Fibroblast of lung (primary cell): ENCODE results near the gene LEO1. TPM values are rescaled to one million over a fixed set of nuclear protein-coding genes. Genes with fewer than 3 reads are reported as not detected.

Experiments used
- DNase-seq, 2 donors: peaks; one replicate each; pipeline versions ENCODE4 v3.0.0 to v3.0.0-alpha.2; 2010; ENCODE audit warnings: low read depth in 2 of 2
- H2AFZ ChIP-seq: 2 replicates; pipeline ENCODE4 v1.5.1; 2012; ENCODE audit warnings: low read length, control low read depth, inconsistent platforms
- H3K27ac ChIP-seq: 2 replicates; pipeline ENCODE4 v1.5.1; 2011; ENCODE audit warnings: low read length, control low read depth; ENCODE audit not compliant: insufficient read depth
- H3K27me3 ChIP-seq: 2 replicates; pipeline ENCODE4 v1.5.1; 2011; ENCODE audit warnings: mild to moderate bottlenecking, low read length; ENCODE audit not compliant: control insufficient read depth, insufficient read depth
- H3K36me3 ChIP-seq: 2 replicates; pipeline ENCODE4 v1.5.1; 2011; ENCODE audit warnings: low read length; ENCODE audit not compliant: control insufficient read depth, insufficient read depth
- H3K4me1 ChIP-seq: 2 replicates; pipeline ENCODE4 v1.5.1; 2011; ENCODE audit warnings: low read length; ENCODE audit not compliant: control insufficient read depth, insufficient read depth; ENCODE audit errors: extremely low read depth
- H3K4me2 ChIP-seq: 2 replicates; pipeline ENCODE4 v1.5.1; 2011; ENCODE audit warnings: low read length, control low read depth; ENCODE audit not compliant: insufficient read depth; ENCODE audit errors: extremely low read depth
- H3K4me3 ChIP-seq, 4 experiments: fragments of 200-600 bp in 1 of 4; sonication (generic) in 1 of 4; replicated peaks in 1 of 4; 2 replicates each; pipeline ENCODE4 v1.5.1; 2011 to 2016; ENCODE audit warnings: low read length in 4 of 4, low read depth in 3 of 4, mild to moderate bottlenecking in 3 of 4, control low read depth in 2 of 4, inconsistent platforms in 1 of 4, mixed read lengths in 1 of 4; ENCODE audit not compliant: insufficient read depth in 1 of 4; ENCODE audit errors: control extremely low read depth in 1 of 4
- H3K79me2 ChIP-seq: 2 replicates; pipeline ENCODE4 v1.5.1; 2012; ENCODE audit warnings: mild to moderate bottlenecking, low read length, inconsistent platforms; ENCODE audit not compliant: control insufficient read depth, insufficient read depth
- H3K9ac ChIP-seq: 2 replicates; pipeline ENCODE4 v1.5.1; 2011; ENCODE audit warnings: mild to moderate bottlenecking, low read length, control low read depth; ENCODE audit not compliant: insufficient read depth
- H3K9me3 ChIP-seq: 2 replicates; pipeline ENCODE4 v1.5.1; 2012; ENCODE audit warnings: low read depth, low read length; ENCODE audit not compliant: control insufficient read depth, insufficient read depth
- H4K20me1 ChIP-seq: 2 replicates; pipeline ENCODE4 v1.5.1; 2011; ENCODE audit warnings: low read length; ENCODE audit not compliant: control insufficient read depth, insufficient read depth; ENCODE audit errors: extremely low read depth
- EZH2 ChIP-seq: IDR thresholded peaks from 2 replicates; pipeline ENCODE4 v1.5.1; 2012; ENCODE audit warnings: low read length, control low read depth, mild to moderate bottlenecking; ENCODE audit errors: missing control alignments
- polyA plus RNA-seq, 2 donors: library from polyadenylated mRNA; depleted of rRNA in 1 of 2; stranded (reverse) in 1 of 2; unstranded in 1 of 2; fragments of >200 nt; gene quantifications; 2 replicates each; pipeline ENCODE4 v1.2.1, GENCODE V29; 2011 to 2012; ENCODE audit warnings: missing spikeins in 1 of 2
- total RNA-seq: library from RNA; depleted of rRNA; stranded (reverse); fragments of >200 nt; gene quantifications from 2 replicates; pipeline ENCODE4 v1.2.1, GENCODE V29; 2014
- TF ChIP-seq, protein P1 (sequence below), 2 donors: IDR thresholded peaks in 1 of 2; conservative IDR thresholded peaks in 1 of 2; 1 replicate in 1 of 2; 2 replicates in 1 of 2; pipeline ENCODE4 v1.5.1; 2011 to 2012; ENCODE audit warnings: low read length in 2 of 2, control low read depth in 1 of 2, inconsistent platforms in 1 of 2, low read depth in 1 of 2, mild to moderate bottlenecking in 1 of 2

The LEO1 gene
- total and polyA plus RNA-seq, 2 donors (not counting 1 experiment from before 2014, with no cell fraction given) = 12.9 to 21.3 TPM

DNA sequence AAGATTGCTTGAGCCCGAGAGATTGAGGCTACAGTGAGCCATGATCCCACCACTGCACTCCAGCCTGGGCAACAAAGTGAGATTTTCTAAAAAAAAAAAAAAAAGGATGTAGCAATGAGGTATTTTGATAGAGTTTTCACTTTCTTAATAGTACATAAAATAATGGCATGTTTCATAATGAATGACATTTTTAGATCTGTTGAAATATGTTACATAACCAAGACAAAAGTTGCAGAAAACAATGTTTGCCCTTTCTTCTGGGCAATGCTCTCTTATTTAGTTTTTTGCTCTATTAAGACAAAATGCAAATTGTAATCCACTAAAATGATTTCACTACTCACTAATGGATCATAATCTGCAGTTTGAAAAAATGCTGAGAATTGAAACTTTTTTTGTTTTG is 43.0 kb upstream of the LEO1 start:
- Histone ChIP-seq H3K4me3 (no peak overlapping the region), H3K27me3 (no peaks in the 10 kb centered on the region), H3K4me2 (no peak overlapping the region), H3K27ac (no peak overlapping the region), H3K36me3 (no peaks in the 10 kb centered on the region), H2AFZ (no peak overlapping the region), H3K9me3 (no peaks in the 10 kb centered on the region), H3K79me2 (no peaks in the 10 kb centered on the region), H4K20me1 (no peaks in the 10 kb centered on the region), H3K4me1 (peaks cover 7% of the 10 kb centered on the region), H3K9ac (no peak overlapping the region)
- no peak for DNase-seq
- no peak for TF ChIP-seq EZH2
- TF ChIP-seq, protein P1, sequence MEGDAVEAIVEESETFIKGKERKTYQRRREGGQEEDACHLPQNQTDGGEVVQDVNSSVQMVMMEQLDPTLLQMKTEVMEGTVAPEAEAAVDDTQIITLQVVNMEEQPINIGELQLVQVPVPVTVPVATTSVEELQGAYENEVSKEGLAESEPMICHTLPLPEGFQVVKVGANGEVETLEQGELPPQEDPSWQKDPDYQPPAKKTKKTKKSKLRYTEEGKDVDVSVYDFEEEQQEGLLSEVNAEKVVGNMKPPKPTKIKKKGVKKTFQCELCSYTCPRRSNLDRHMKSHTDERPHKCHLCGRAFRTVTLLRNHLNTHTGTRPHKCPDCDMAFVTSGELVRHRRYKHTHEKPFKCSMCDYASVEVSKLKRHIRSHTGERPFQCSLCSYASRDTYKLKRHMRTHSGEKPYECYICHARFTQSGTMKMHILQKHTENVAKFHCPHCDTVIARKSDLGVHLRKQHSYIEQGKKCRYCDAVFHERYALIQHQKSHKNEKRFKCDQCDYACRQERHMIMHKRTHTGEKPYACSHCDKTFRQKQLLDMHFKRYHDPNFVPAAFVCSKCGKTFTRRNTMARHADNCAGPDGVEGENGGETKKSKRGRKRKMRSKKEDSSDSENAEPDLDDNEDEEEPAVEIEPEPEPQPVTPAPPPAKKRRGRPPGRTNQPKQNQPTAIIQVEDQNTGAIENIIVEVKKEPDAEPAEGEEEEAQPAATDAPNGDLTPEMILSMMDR (conservative IDR thresholded peaks at IDR 0.05 in 1 of 2, IDR thresholded peaks at IDR 0.05 in 1 of 2; ENCODE audit: low read depth in 1 of 2, low read length in 2 of 2) = no peak

DNA sequence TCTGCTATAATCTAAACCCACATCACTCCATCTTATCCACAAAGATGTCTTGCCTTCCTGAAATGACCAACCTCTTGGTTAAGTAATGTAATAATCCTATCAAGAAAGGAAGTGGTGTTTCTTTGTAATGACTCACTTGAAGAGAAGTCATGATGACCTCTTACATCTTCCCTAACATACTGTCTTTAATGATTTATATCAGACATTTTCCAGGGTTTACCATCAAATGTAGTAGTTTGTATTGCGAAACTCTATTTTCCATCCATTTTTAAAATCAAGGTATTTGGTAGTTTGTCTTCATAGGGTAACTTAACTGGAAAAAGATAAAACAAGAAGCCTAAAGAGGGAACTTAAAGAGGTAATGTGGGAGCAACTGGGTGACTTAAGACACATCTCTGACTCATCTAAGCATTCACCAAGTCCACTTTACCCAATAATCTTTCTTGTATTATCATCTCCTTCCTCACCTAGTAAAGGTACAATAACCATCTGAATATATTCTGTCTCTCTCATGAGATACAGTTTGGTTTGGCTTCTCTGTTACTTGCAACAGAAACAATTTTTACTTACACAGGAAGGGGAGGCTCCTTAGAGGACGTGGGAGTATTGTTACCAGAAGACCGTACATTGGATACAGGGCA is 41.7 kb upstream of the LEO1 start:
- H4K20me1 ChIP-seq = no peaks in the 10 kb centered on the region
- no peak overlapping the region for H3K4me3 ChIP-seq
- H3K4me2 ChIP-seq = no peak overlapping the region
- H3K79me2 ChIP-seq = no peaks in the 10 kb centered on the region
- H3K27me3 ChIP-seq = no peaks in the 10 kb centered on the region
- TF ChIP-seq, protein P1 (conservative IDR thresholded peaks at IDR 0.05 in 1 of 2, IDR thresholded peaks at IDR 0.05 in 1 of 2; ENCODE audit: low read depth in 1 of 2, low read length in 2 of 2) = no peak
- TF ChIP-seq EZH2 = no peak
- no peaks in the 10 kb centered on the region for H3K9me3 ChIP-seq
- no peak overlapping the region for H3K27ac ChIP-seq
- no peaks in the 10 kb centered on the region for H3K36me3 ChIP-seq
- no peak overlapping the region for H2AFZ ChIP-seq
- no peak overlapping the region for H3K9ac ChIP-seq
- peak; percentile 39 to 74 for DNase-seq
- H3K4me1 ChIP-seq = peaks cover 2% of the 10 kb centered on the region

DNA sequence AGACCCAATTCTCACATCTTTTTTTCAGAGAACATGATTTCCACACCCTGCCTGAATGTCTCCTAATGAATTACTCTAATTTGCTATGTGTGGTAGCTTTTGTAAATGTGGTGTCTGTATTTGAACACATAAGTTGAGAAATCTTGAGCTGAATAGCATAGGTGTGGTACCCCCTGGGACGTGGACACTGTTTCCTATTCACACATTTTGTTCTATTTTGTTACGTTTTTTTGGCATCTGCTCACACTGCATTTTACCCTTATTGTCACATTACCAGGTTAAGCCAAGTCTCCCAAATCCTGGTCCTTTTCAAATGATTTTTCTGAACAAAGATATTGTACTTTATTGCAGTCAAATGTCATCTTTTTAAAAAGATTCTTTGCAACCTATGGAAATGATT is 40.6 kb upstream of the LEO1 start:
- no peaks in the 10 kb centered on the region for H4K20me1 ChIP-seq
- H3K4me1 ChIP-seq = peaks cover 2% of the 10 kb centered on the region
- H3K9ac ChIP-seq = no peak overlapping the region
- H3K27me3 ChIP-seq = no peaks in the 10 kb centered on the region
- no peaks in the 10 kb centered on the region for H3K9me3 ChIP-seq
- H3K4me3 ChIP-seq = no peak overlapping the region
- no peak for TF ChIP-seq EZH2
- TF ChIP-seq, protein P1 (conservative IDR thresholded peaks at IDR 0.05 in 1 of 2, IDR thresholded peaks at IDR 0.05 in 1 of 2; ENCODE audit: low read depth in 1 of 2, low read length in 2 of 2) = no peak
- no peak overlapping the region for H3K4me2 ChIP-seq
- no peak for DNase-seq
- H2AFZ ChIP-seq = no peak overlapping the region
- H3K79me2 ChIP-seq = no peaks in the 10 kb centered on the region
- no peaks in the 10 kb centered on the region for H3K36me3 ChIP-seq
- no peak overlapping the region for H3K27ac ChIP-seq
